HEK293 (cell line): ENCODE results near the gene TTL.
"Not testable (repeated sequence)": the region's sequence is repeated elsewhere in the genome, so short reads cannot be mapped to it uniquely, and the experiment has no call there.

Experiments used
- GLI2 ChIP-seq: fragments of 450-650 bp; formaldehyde crosslinking; IDR thresholded peaks from 2 replicates; pipeline ENCODE4; 2017; ENCODE audit warnings: missing biosample characterization, missing genetic modification characterization, low read depth, borderline replicate concordance
- MYNN ChIP-seq: fragments of 450-650 bp; formaldehyde crosslinking; IDR thresholded peaks from 2 replicates; pipeline ENCODE4 v1.5.1; 2016; ENCODE audit warnings: missing biosample characterization, missing genetic modification characterization, borderline replicate concordance
- ZFP37 ChIP-seq: fragments of 450-650 bp; formaldehyde crosslinking; IDR thresholded peaks from 2 replicates; pipeline ENCODE4 v1.5.1; 2016; ENCODE audit warnings: missing biosample characterization, missing genetic modification characterization
- ZNF133 ChIP-seq: fragments of 450-650 bp; formaldehyde crosslinking; IDR thresholded peaks from 2 replicates; pipeline ENCODE4 v1.5.1; 2016; ENCODE audit warnings: missing biosample characterization, missing genetic modification characterization
- ZNF184 ChIP-seq: fragments of 450-650 bp; IDR thresholded peaks from 2 replicates; pipeline ENCODE4 v1.5.1; 2018; ENCODE audit warnings: missing biosample characterization, mild to moderate bottlenecking, missing genetic modification characterization
- ZNF274 ChIP-seq, 2 experiments: fragments of 200-500 bp in 1 of 2; fragments of 450-650 bp in 1 of 2; sonication (Bioruptor generic) in 1 of 2; formaldehyde crosslinking in 1 of 2; IDR thresholded peaks; 2 replicates each; pipeline versions ENCODE4 v1.5.1 to v1.6.1; 2014 to 2016; ENCODE audit warnings: borderline replicate concordance in 1 of 2, inconsistent platforms in 1 of 2, low read length in 1 of 2, missing biosample characterization in 1 of 2, missing genetic modification characterization in 1 of 2
- ZNF416 ChIP-seq: fragments of 450-650 bp; formaldehyde crosslinking; IDR thresholded peaks from 2 replicates; pipeline ENCODE4 v1.5.1; 2016; ENCODE audit warnings: missing biosample characterization, missing genetic modification characterization
- ZNF596 ChIP-seq: fragments of 450-650 bp; IDR thresholded peaks from 2 replicates; pipeline ENCODE4 v1.5.0; 2018; ENCODE audit warnings: missing biosample characterization, mild to moderate bottlenecking, missing genetic modification characterization, moderate library complexity
- ZNF629 ChIP-seq: fragments of 450-650 bp; formaldehyde crosslinking; IDR thresholded peaks from 2 replicates; pipeline ENCODE4 v1.5.1; 2017; ENCODE audit warnings: missing biosample characterization, missing genetic modification characterization
- TF ChIP-seq, protein P1 (sequence below): fragments of 450-650 bp; formaldehyde crosslinking; IDR thresholded peaks from 2 replicates; pipeline ENCODE4 v1.5.1; 2016; ENCODE audit warnings: missing biosample characterization, missing genetic modification characterization
- TF ChIP-seq, protein P2 (sequence below): fragments of 450-650 bp; formaldehyde crosslinking; IDR thresholded peaks from 2 replicates; pipeline ENCODE4 v1.5.1; 2016; ENCODE audit warnings: missing biosample characterization, missing genetic modification characterization
- TF ChIP-seq, protein P3 (sequence below): fragments of 450-650 bp; formaldehyde crosslinking; IDR thresholded peaks from 2 replicates; pipeline ENCODE4 v1.5.1; 2016; ENCODE audit warnings: missing biosample characterization, missing genetic modification characterization, low read depth
- TF ChIP-seq, protein P4 (sequence below): fragments of 450-650 bp; formaldehyde crosslinking; IDR thresholded peaks from 2 replicates; pipeline ENCODE4 v1.5.0; 2017; ENCODE audit warnings: missing biosample characterization, missing genetic modification characterization, borderline replicate concordance

DNA sequence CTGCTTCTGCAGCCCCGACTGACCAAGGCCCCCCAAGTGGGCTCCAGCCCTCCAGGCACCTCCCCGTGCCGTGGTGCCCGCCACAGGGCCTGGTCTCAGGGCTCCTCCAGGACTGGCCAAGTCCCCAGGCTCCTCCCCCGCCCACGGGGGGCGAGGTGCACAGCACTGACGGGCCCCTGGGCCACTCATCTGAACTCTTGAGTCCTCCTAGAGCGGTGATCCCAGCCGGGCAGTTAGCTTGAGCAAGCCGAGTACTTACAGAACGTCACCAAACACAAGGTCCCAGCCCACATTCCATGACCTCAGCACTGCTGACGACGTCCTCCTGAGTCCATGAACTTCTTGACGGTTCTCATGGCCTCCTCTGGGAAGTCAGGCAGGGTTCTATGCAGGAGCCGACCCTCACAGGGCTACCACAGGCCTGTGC, 44.5 kb upstream of the TTL start:
- not testable (repeated sequence) for TF ChIP-seq ZNF133 (tag by site-specific recombination); ZNF596 (tag by site-specific recombination); ZNF274 (IDR thresholded peaks at IDR 0.05; ENCODE audit: low read length); ZNF274 (tag by site-specific recombination; IDR thresholded peaks at IDR 0.05; ENCODE audit: borderline replicate concordance); GLI2 (tag by site-specific recombination); ZNF184 (tag by site-specific recombination); ZNF629 (tag by site-specific recombination); MYNN (tag by site-specific recombination); ZNF416 (tag by site-specific recombination); ZFP37
- TF ChIP-seq, protein P1, sequence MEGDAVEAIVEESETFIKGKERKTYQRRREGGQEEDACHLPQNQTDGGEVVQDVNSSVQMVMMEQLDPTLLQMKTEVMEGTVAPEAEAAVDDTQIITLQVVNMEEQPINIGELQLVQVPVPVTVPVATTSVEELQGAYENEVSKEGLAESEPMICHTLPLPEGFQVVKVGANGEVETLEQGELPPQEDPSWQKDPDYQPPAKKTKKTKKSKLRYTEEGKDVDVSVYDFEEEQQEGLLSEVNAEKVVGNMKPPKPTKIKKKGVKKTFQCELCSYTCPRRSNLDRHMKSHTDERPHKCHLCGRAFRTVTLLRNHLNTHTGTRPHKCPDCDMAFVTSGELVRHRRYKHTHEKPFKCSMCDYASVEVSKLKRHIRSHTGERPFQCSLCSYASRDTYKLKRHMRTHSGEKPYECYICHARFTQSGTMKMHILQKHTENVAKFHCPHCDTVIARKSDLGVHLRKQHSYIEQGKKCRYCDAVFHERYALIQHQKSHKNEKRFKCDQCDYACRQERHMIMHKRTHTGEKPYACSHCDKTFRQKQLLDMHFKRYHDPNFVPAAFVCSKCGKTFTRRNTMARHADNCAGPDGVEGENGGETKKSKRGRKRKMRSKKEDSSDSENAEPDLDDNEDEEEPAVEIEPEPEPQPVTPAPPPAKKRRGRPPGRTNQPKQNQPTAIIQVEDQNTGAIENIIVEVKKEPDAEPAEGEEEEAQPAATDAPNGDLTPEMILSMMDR (tag by site-specific recombination) = not testable (repeated sequence)
- TF ChIP-seq, protein P2, sequence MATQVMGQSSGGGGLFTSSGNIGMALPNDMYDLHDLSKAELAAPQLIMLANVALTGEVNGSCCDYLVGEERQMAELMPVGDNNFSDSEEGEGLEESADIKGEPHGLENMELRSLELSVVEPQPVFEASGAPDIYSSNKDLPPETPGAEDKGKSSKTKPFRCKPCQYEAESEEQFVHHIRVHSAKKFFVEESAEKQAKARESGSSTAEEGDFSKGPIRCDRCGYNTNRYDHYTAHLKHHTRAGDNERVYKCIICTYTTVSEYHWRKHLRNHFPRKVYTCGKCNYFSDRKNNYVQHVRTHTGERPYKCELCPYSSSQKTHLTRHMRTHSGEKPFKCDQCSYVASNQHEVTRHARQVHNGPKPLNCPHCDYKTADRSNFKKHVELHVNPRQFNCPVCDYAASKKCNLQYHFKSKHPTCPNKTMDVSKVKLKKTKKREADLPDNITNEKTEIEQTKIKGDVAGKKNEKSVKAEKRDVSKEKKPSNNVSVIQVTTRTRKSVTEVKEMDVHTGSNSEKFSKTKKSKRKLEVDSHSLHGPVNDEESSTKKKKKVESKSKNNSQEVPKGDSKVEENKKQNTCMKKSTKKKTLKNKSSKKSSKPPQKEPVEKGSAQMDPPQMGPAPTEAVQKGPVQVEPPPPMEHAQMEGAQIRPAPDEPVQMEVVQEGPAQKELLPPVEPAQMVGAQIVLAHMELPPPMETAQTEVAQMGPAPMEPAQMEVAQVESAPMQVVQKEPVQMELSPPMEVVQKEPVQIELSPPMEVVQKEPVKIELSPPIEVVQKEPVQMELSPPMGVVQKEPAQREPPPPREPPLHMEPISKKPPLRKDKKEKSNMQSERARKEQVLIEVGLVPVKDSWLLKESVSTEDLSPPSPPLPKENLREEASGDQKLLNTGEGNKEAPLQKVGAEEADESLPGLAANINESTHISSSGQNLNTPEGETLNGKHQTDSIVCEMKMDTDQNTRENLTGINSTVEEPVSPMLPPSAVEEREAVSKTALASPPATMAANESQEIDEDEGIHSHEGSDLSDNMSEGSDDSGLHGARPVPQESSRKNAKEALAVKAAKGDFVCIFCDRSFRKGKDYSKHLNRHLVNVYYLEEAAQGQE = not testable (repeated sequence)
- TF ChIP-seq, protein P3, sequence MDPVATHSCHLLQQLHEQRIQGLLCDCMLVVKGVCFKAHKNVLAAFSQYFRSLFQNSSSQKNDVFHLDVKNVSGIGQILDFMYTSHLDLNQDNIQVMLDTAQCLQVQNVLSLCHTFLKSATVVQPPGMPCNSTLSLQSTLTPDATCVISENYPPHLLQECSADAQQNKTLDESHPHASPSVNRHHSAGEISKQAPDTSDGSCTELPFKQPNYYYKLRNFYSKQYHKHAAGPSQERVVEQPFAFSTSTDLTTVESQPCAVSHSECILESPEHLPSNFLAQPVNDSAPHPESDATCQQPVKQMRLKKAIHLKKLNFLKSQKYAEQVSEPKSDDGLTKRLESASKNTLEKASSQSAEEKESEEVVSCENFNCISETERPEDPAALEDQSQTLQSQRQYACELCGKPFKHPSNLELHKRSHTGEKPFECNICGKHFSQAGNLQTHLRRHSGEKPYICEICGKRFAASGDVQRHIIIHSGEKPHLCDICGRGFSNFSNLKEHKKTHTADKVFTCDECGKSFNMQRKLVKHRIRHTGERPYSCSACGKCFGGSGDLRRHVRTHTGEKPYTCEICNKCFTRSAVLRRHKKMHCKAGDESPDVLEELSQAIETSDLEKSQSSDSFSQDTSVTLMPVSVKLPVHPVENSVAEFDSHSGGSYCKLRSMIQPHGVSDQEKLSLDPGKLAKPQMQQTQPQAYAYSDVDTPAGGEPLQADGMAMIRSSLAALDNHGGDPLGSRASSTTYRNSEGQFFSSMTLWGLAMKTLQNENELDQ = not testable (repeated sequence)
- TF ChIP-seq, protein P4, sequence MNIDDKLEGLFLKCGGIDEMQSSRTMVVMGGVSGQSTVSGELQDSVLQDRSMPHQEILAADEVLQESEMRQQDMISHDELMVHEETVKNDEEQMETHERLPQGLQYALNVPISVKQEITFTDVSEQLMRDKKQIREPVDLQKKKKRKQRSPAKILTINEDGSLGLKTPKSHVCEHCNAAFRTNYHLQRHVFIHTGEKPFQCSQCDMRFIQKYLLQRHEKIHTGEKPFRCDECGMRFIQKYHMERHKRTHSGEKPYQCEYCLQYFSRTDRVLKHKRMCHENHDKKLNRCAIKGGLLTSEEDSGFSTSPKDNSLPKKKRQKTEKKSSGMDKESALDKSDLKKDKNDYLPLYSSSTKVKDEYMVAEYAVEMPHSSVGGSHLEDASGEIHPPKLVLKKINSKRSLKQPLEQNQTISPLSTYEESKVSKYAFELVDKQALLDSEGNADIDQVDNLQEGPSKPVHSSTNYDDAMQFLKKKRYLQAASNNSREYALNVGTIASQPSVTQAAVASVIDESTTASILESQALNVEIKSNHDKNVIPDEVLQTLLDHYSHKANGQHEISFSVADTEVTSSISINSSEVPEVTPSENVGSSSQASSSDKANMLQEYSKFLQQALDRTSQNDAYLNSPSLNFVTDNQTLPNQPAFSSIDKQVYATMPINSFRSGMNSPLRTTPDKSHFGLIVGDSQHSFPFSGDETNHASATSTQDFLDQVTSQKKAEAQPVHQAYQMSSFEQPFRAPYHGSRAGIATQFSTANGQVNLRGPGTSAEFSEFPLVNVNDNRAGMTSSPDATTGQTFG (tag by site-specific recombination) = not testable (repeated sequence)
